Right atrium auricular region (tissue), 2 donors: Measurements from ENCODE around the gene HDAC7. TPM values are rescaled to one million over a fixed set of nuclear protein-coding genes. Genes with fewer than 3 reads are reported as not detected.

Source experiments
- DNase-seq: peaks from one replicate; pipeline ENCODE4 v3.0.0-alpha.2; 2019; ENCODE audit warnings: low spot score
- H3K27ac ChIP-seq, 2 donors: fragments of 200-600 bp; sonication (generic); 1 replicate in 1 of 2; 2 replicates in 1 of 2; pipeline ENCODE4 v1.5.1; 2016 to 2019
- H3K27me3 ChIP-seq, 2 donors: fragments of 200-600 bp; sonication (generic); one replicate each; pipeline versions ENCODE4 v1.5.1 to v1.6.0; 2017 to 2019
- H3K36me3 ChIP-seq: fragments of 200-600 bp; sonication (generic); one replicate; pipeline ENCODE4 v1.5.1; 2016
- H3K4me1 ChIP-seq, 2 donors: fragments of 200-600 bp; sonication (generic); one replicate each; pipeline versions ENCODE4 v1.5.1 to v1.6.0; 2017 to 2019
- H3K4me3 ChIP-seq, 2 donors: fragments of 200-600 bp; sonication (generic); 1 replicate in 1 of 2; 2 replicates in 1 of 2; pipeline ENCODE4 v1.5.1; 2017 to 2019; ENCODE audit warnings: mild to moderate bottlenecking in 1 of 2, moderate library complexity in 1 of 2
- H3K9me3 ChIP-seq, 2 donors: fragments of 200-600 bp; sonication (generic); one replicate each; pipeline ENCODE4 v1.5.1; 2019
- total RNA-seq, 2 donors: library from RNA; depleted of rRNA; stranded (reverse); fragments of >200 nt; gene quantifications; one replicate each; pipeline ENCODE4 v1.1.0, GENCODE V29; 2016
- TF ChIP-seq, protein P1 (sequence below), 2 donors: fragments of 200-600 bp; sonication (generic); IDR thresholded peaks; one replicate each; pipeline ENCODE4 v1.5.1; 2019; ENCODE audit warnings: antibody characterized with exemption in 2 of 2

The HDAC7 gene
- total RNA-seq, 2 donors from 2014 or later, result 33.4 to 60.2 TPM

DNA sequence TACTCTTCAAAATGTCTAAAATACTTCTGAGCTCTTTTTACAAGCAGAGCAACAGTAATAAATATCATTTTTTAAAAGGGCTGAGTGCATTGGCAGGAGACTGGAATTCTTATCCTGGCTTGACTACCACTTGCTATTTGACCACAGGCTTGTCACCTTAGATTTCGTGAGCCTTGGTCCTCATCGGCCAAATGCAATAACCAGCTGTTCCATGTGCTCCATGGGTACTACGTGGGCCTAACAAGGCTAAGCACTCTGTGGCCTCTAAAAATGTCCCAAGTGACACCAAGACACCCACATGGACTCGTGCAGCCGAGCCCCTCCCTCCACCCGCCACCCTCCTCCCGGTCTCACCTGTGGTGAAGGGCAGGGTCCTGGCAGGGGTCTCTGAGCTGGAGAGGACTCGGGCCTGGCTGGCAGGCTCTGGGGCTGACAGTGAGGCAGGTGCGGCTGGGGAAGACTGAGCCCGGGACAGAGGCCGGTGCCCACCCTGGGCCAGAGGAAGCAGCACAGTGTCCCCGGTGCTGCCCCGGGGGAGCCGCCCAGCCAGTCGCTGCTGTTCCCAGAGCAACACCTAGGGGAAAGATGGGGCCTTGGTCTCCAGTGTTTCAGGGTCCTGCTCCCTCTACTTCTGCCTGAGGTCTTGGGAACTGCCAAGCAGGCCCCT lies 26.6 kb downstream of the HDAC7 start:
- Histone ChIP-seq H3K27me3 (no peaks in the 10 kb centered on the region), H3K9me3 (no peaks in the 10 kb centered on the region), H3K36me3 (peaks cover 100% of the 10 kb centered on the region), H3K4me1 (peaks cover 0 to 1% of the 10 kb centered on the region in 2 donors), H3K27ac (no peak overlapping the region), H3K4me3 (no peak overlapping the region)
- TF ChIP-seq, protein P1, sequence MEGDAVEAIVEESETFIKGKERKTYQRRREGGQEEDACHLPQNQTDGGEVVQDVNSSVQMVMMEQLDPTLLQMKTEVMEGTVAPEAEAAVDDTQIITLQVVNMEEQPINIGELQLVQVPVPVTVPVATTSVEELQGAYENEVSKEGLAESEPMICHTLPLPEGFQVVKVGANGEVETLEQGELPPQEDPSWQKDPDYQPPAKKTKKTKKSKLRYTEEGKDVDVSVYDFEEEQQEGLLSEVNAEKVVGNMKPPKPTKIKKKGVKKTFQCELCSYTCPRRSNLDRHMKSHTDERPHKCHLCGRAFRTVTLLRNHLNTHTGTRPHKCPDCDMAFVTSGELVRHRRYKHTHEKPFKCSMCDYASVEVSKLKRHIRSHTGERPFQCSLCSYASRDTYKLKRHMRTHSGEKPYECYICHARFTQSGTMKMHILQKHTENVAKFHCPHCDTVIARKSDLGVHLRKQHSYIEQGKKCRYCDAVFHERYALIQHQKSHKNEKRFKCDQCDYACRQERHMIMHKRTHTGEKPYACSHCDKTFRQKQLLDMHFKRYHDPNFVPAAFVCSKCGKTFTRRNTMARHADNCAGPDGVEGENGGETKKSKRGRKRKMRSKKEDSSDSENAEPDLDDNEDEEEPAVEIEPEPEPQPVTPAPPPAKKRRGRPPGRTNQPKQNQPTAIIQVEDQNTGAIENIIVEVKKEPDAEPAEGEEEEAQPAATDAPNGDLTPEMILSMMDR (IDR thresholded peaks at IDR 0.05), result no peak
- DNase-seq, result no peak

DNA sequence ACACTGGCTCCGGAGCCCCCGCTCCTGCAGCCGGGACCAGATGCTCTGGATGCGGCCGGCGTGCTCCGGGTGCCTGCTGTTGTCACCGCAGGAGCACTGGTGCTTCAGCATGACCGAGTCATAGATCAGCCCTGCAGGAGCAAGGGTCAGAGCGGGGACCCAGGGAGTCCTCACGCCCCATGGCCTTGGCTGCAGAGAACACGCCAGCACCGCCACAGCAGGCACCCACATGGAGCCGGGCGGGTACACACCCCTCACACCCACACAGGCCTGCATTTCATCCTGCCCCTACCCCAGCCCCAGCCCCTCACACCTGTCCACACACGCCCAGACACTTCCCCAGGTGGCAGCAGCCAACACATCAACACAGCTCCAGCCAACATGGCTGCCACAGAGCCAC lies 27.8 kb downstream of the HDAC7 start:
- H3K27ac ChIP-seq, result no peak overlapping the region
- no peak overlapping the region for H3K4me3 ChIP-seq
- no peaks in the 10 kb centered on the region for H3K27me3 ChIP-seq
- DNase-seq, result no peak
- H3K36me3 ChIP-seq, result peaks cover 100% of the 10 kb centered on the region
- H3K4me1 ChIP-seq, result peaks cover 0 to 6% of the 10 kb centered on the region in 2 donors
- H3K9me3 ChIP-seq, result no peaks in the 10 kb centered on the region
- TF ChIP-seq, protein P1 (IDR thresholded peaks at IDR 0.05), result no peak

DNA sequence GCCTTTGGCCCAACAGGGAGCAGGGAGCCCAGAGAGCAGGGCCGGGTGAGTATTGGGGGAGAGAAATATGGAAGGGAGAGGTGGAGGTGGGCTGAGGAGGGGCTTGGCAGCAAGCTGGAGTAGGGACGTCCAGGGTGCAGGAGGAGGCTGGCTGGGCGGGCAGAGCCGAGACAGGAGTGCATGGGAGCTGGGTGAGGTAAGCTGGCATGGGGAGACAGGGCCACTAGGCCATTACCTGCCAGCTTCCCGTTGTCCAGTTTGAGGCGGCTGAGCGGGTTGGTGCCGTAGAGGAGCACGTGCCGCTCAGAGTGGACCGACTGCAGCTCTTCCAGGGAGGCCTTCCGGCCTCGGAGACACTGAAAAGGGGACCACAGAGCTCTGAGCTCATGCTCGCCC lies 28.4 kb downstream of the HDAC7 start:
- Histone ChIP-seq H3K4me1 (peaks cover 0 to 9% of the 10 kb centered on the region in 2 donors), H3K27ac (no peak overlapping the region)
- no peak for DNase-seq

DNA sequence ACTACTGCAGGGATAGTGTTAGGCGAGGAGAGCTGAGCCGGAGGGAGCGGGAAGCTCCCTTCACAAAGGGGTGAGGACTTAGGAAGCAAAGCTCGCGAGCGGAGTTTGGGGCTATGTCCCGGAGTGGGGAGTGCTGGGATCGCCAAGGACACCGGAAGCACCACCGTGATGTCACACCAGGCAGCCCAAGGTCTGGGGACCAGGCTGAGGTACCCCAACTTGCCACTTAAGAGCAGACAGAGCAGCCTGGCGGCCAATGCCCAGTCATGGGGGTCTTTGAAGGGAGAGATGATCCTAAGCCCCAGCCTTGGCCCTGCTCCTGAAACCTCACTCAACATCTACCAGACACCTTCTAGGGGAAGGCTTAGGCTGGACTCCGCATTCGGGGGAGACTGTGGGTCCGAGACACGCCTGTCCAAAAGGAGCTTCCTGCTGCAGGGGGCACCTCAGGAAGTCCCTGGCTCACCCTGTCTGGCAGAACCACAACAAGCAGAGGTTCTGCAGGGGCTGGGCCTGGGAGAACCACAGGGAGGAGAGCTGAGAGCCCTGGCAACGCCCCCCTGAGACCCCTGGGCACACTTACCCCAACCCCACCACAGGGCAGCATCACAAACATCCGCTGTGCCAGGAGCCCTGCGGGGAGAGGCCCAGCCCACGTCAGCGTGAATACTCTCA lies 28.9 kb downstream of the HDAC7 start:
- Histone ChIP-seq H3K4me3 (no peak overlapping the region), H3K4me1 (peaks cover 0 to 9% of the 10 kb centered on the region in 2 donors), H3K27me3 (no peaks in the 10 kb centered on the region), H3K27ac (no peak overlapping the region), H3K36me3 (peaks cover 100% of the 10 kb centered on the region), H3K9me3 (no peaks in the 10 kb centered on the region)
- no peak for DNase-seq
- TF ChIP-seq, protein P1 (IDR thresholded peaks at IDR 0.05), result no peak

More for the DNA sequence above, 28.4 kb downstream of the HDAC7 start:
- Histone ChIP-seq H3K9me3 (no peaks in the 10 kb centered on the region), H3K4me3 (no peak overlapping the region), H3K36me3 (peaks cover 100% of the 10 kb centered on the region), H3K27me3 (no peaks in the 10 kb centered on the region)
- TF ChIP-seq, protein P1 (IDR thresholded peaks at IDR 0.05), result no peak

DNA sequence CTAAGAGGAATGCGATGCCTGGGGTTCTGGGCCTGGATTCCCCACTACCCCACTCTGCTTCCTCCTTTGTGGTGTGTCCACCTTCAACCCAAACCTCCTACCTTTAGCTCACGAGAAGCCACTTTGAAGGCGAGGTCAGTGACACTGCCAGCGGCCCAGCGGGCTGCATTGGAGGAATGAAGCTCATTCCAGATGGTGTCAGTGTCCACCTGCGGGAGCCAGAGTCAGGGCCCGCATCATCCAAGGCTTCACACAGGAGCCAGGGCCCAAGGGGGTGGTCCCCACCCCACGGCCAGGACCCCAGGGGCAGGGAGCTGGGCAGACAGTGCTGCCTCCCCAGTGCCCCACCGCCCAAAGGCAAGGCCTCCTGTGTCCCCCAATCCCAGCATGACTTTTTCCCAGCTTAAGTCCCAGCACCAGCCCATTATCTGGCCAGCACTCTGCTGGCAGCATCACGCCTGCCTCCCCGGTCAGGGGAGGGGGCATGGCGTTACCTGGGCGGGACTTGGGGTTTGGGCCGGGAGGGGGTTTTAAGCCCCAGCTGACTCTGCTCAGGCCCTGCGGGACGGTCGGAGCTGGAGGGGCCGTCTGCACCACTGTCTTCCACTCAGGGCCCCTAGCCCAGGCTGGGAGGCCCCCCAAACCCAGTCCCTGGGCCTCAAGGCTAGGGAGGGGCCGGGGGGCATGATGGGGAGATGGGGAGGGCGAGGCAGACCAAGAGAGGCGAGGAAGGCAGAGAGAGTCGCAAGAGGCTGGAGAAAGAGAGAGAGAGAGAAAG lies 29.8 kb downstream of the HDAC7 start:
- DNase-seq, result no peak
- H3K36me3 ChIP-seq, result peaks cover 100% of the 10 kb centered on the region
- H3K27ac ChIP-seq, result no peak overlapping the region

More for the DNA sequence above, 29.8 kb downstream of the HDAC7 start:
- Histone ChIP-seq H3K4me1 (peaks cover 0 to 9% of the 10 kb centered on the region in 2 donors), H3K9me3 (no peaks in the 10 kb centered on the region), H3K27me3 (no peaks in the 10 kb centered on the region), H3K4me3 (no peak overlapping the region)
- TF ChIP-seq, protein P1 (IDR thresholded peaks at IDR 0.05), result no peak
